Measurements from ENCODE around the gene NDRG2.
"Not testable (repeated sequence)": the region's sequence is repeated elsewhere in the genome, so short reads cannot be mapped to it uniquely, and the experiment has no call there.

The NDRG2 gene

DNA sequence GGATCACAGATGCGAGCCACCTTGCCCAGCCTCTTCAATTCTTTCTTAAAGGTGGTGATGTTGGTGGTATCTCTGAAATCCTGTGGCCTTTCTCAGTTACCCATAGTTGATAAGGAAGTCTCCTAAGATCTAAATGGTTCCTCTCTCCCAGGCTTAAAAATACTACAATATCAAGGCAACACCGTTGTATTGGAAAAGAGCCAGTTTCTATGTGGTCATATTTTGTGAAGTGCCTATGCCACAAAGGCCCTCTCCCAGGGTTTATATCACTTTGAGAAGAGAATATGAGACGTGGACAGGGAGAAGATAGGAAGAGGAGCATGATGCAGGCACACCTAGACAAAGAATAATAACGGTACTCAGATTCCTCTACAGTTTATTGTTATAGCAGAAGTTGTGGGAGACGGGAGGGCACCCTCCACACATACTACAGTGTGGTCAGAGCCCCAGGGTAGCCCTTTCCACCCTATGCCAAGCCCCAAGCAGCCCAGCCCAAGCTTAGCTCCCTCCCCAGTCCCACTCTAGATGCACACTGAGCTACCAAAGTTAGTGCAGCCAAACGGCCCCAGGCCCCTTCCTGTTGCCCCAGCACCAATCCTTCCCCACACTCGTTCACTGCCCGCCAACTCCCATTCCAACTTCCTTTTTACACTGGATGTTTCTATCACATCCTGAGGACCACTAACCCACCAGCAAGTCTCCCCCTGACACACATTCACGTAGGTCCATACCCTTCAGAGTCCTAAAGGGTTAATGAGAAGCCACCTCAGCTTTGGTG lies 8.3 kb downstream of the NDRG2 start:
- Mint-ChIP-seq H3K9me3 (no peaks in the 10 kb centered on the region), H3K4me1 (peaks cover 37% of the 10 kb centered on the region), H3K27me3 (ENCODE audit: low read depth, poor library complexity) (peaks cover 25% of the 10 kb centered on the region), H3K36me3 (ENCODE audit: low read depth) (peaks cover 28% of the 10 kb centered on the region), H3K27ac (no peak overlapping the region), H3K4me3 (no peak overlapping the region)
- TF ChIP-seq CTCF (IDR thresholded peaks at IDR 0.05) = no peak
- DNase-seq = no peak

DNA sequence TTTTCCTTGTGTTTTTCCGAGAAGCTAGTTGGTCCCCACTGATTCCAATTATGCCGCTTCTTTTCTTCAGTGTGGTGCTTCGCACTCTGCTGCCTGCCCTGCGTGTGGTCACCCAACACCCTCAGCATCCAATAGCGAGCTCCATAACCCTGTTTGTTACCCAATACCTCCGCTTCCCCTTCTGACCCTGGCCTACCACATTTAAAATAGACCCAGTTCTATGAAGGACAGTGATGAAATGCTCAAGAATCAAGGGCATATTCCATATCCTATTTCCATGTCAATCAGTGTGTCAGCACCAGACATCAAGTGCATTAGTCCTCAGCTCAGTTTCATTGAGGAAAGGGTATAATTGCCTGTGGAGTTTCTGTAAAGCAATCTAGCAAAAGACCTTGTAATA lies 9.5 kb downstream of the NDRG2 start:
- TF ChIP-seq CTCF (IDR thresholded peaks at IDR 0.05) = no peak
- H3K36me3 Mint-ChIP-seq (ENCODE audit: low read depth) = peaks cover 15% of the 10 kb centered on the region
- peaks cover 22% of the 10 kb centered on the region for H3K27me3 Mint-ChIP-seq (ENCODE audit: low read depth, poor library complexity)
- DNase-seq = no peak
- H3K4me1 Mint-ChIP-seq = peaks cover 37% of the 10 kb centered on the region
- no peak overlapping the region for H3K4me3 Mint-ChIP-seq
- no peak overlapping the region for H3K27ac Mint-ChIP-seq
- no peaks in the 10 kb centered on the region for H3K9me3 Mint-ChIP-seq

DNA sequence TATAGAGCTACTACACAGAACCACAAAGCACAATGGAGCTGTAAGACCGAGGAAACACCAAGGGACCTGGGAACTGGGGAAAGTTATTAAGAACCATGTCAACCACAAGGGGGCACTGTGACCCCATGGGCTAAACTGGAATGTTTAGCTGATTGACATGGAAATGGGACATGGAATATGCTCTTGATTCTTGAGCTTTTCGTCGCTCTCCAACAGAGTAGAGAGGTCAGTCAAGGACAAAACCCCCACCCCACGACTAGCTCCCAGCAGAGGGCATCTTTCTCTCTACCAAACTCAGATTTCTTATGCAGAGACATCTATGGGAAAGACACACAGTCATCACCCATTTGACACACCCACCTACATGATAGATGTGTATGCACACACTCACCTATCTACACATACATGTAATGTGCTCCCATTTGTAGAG lies 10.1 kb downstream of the NDRG2 start:
- TF ChIP-seq CTCF (IDR thresholded peaks at IDR 0.05) = peak; percentile 94
- Mint-ChIP-seq H3K4me1 (peaks cover 37% of the 10 kb centered on the region), H3K27ac (no peak overlapping the region), H3K4me3 (no peak overlapping the region), H3K27me3 (ENCODE audit: low read depth, poor library complexity) (peaks cover 22% of the 10 kb centered on the region), H3K36me3 (ENCODE audit: low read depth) (peaks cover 13% of the 10 kb centered on the region), H3K9me3 (no peaks in the 10 kb centered on the region)
- peak; percentile 91 for DNase-seq

- no peak for TF ChIP-seq CTCF (IDR thresholded peaks at IDR 0.05)
- Mint-ChIP-seq H3K9me3 (no peaks in the 10 kb centered on the region), H3K36me3 (ENCODE audit: low read depth) (no peaks in the 10 kb centered on the region), H3K4me3 (no peak overlapping the region), H3K4me1 (peaks cover 38% of the 10 kb centered on the region), H3K27ac (no peak overlapping the region), H3K27me3 (ENCODE audit: low read depth, poor library complexity) (peaks cover 18% of the 10 kb centered on the region)
- no peak for DNase-seq
Observed at GRCh38 chr14:21011136-21011535, 13.7 kb downstream of the NDRG2 start.

DNA sequence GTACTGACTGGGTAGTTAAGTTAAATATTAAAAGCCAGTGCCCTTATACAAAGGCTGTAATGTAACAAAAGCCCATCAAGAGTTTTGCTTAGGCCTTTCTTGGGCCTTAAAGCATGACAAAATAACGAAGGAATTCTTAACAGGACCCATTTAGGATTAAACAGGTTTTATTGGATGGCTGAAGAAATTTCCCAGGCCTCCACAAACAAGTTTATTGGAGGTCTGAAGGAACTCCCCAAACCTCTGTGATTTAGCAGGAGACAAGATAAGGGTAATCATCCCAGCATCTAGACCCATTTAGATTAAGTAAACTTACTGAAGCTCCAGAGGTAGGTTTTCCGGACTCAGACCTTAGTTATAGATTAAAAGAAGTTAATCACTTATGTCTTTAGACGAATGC lies 15.1 kb downstream of the NDRG2 start:
- not testable (repeated sequence) for H3K27ac Mint-ChIP-seq; H3K4me3 Mint-ChIP-seq; DNase-seq; H3K36me3 Mint-ChIP-seq (ENCODE audit: low read depth); H3K9me3 Mint-ChIP-seq
- H3K27me3 Mint-ChIP-seq (ENCODE audit: low read depth, poor library complexity) = peaks cover 18% of the 10 kb centered on the region
- H3K4me1 Mint-ChIP-seq = peaks cover 26% of the 10 kb centered on the region

DNA sequence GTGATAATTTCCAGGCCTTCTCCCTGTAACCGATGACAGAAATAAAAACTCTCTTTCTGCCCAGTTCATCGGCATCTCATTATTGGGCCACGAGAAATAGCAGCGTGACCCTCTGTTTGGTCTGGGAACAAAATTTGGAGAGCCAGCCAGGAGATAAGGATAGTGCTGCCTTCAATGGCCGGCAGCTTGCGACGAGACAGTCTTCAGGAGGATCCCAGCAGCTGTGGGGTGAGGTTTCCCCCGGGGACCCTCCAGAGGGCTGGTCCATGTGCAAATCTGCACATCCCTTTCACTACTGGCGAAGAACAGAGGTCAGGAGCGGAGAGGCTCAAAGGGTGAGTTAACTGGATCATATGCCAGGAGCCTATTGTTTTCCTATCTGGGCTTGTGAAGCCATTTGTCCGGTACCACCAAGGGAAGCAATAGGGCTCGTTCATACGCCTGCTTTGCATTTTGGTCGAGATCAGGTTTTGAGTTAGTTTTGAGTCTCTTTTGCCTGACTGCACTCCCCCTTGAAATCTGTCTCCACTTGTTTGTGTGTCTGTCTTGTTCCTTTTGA lies 21.0 kb downstream of the NDRG2 start:
- H3K9me3 Mint-ChIP-seq = no peaks in the 10 kb centered on the region
- no peaks in the 10 kb centered on the region for H3K36me3 Mint-ChIP-seq (ENCODE audit: low read depth)
- H3K4me3 Mint-ChIP-seq = no peak overlapping the region
- no peak for TF ChIP-seq CTCF (IDR thresholded peaks at IDR 0.05)
- H3K27ac Mint-ChIP-seq = no peak overlapping the region
- H3K27me3 Mint-ChIP-seq (ENCODE audit: low read depth, poor library complexity) = peaks cover 4% of the 10 kb centered on the region
- peaks cover 25% of the 10 kb centered on the region for H3K4me1 Mint-ChIP-seq
- DNase-seq = no peak
